GM12873 (cell line): ENCODE results near the gene ACACB.

ENCODE experiments used
- TF ChIP-seq, protein P1 (sequence below): IDR thresholded peaks from 2 replicates; pipeline ENCODE4 v1.5.1; 2012; ENCODE audit warnings: low read depth, mild to moderate bottlenecking, moderate library complexity, low read length, control low read depth; ENCODE audit not compliant: insufficient read depth; ENCODE audit errors: missing control alignments

ACACB gene

DNA sequence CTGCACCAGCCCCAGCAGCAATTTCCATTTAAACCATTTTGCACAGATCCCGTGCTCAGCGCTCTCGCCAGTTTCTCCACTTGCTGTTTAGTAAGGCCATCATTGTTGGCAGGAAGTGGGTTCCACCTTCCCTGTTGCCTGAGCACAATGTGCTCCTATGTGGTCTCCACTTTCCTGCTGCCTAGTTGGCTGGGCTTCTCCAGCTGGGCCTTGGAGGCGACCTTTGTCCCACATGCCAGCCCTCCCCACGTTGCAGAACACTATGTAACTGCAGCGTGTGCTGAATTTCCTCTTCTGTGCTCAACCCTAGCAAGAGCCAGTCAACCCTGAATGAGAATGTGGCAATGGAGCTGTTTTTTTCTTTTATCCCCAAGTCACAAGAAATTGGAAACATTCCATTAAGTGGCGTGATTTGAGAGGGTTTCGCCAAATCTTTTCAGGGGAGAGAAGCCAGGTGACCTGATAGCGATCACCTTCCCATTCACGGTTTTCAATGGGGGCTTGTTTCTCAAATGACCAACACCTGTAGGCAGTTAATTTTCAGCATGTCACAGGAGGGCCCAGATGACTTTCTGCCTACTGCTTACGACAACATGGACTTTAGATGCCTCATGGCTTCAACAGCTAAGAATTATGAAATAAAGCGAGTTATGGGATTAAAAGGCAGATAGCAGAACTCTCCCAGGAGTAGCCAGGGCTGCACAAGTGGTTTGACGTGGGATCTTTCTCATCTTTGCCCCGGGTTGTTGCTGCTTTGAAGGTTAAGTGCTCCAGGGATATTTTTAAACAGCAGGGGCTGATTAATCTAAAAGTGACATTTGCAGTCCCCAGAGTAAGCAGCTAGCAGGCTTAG is at the start of gene ACACB:
Gene ACACB, plus strand, starts transcription at position 830 of the 853 bp plus-strand sequence. CDS start 22,819 bp downstream, outside the sequence.
- TF ChIP-seq, protein P1, sequence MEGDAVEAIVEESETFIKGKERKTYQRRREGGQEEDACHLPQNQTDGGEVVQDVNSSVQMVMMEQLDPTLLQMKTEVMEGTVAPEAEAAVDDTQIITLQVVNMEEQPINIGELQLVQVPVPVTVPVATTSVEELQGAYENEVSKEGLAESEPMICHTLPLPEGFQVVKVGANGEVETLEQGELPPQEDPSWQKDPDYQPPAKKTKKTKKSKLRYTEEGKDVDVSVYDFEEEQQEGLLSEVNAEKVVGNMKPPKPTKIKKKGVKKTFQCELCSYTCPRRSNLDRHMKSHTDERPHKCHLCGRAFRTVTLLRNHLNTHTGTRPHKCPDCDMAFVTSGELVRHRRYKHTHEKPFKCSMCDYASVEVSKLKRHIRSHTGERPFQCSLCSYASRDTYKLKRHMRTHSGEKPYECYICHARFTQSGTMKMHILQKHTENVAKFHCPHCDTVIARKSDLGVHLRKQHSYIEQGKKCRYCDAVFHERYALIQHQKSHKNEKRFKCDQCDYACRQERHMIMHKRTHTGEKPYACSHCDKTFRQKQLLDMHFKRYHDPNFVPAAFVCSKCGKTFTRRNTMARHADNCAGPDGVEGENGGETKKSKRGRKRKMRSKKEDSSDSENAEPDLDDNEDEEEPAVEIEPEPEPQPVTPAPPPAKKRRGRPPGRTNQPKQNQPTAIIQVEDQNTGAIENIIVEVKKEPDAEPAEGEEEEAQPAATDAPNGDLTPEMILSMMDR = no peak

DNA sequence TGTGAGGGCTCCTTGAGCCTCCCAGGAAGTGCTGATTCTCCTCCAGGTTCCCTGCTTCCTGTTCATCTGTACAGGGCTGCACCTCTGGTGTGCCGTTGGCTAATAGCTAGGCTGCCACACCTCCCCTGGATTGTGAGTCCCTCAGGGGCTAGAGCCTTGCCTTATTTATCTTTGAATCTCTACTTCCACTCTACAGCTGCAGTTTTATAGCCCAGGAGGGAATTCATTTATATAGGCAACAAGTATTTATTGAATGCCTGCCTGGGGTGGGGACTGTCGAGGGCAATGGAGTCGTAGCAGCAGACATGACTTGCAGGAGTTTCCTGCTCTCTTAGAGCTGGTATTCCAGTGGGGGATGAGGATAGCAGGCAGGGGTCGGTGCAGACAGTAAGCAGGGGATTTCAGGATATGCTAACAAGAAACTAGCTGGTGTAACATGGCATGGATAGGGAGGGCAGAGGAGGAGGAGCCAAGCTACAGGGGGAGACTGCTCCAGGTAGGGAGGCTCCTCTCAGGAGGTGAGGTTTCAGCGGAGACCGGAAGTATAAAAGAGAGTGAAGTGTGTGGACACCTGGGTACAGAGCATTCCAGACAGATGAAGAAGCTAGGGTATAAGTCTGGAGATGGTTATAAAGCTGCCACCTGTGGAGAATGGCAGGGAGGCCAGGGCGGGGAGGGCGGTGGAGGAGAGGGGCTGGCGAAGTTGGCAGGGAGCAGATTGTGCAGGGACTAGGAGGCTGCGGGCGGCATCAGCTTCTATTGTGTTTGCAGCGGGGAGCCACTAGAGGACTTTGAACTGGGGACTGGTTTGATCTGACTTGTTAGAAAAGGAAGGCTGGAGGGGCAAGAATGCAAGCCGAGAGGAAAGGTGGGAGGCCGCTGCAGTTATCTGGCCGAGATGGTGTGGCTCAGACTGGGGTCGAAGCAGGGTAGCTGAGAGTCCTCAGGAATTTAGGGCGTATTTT is 46.8 kb upstream of the ACACB start:
- TF ChIP-seq, protein P1 = no peak

- TF ChIP-seq, protein P1 = no peak
Observed at GRCh38 chr12:109074866-109075265, 41.5 kb upstream of the ACACB start.

GRCh38 chr12:109082751-109083150 is 33.6 kb upstream of the ACACB start:
- TF ChIP-seq, protein P1 = no peak

- TF ChIP-seq, protein P1 = no peak
Observed at GRCh38 chr12:109084425-109084824, 32.0 kb upstream of the ACACB start.

DNA sequence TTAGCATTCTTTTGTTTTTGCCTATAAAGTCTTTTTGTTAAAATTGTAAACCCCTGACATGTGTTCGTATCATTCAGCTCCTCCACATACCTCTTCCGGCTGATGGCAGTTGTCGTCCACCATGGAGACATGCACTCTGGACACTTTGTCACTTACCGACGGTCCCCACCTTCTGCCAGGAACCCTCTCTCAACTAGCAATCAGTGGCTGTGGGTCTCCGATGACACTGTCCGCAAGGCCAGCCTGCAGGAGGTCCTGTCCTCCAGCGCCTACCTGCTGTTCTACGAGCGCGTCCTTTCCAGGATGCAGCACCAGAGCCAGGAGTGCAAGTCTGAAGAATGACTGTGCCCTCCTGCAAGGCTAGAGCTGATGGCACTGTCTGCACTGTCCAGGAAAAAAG is 30.8 kb upstream of the ACACB start:
- TF ChIP-seq, protein P1 = no peak

DNA sequence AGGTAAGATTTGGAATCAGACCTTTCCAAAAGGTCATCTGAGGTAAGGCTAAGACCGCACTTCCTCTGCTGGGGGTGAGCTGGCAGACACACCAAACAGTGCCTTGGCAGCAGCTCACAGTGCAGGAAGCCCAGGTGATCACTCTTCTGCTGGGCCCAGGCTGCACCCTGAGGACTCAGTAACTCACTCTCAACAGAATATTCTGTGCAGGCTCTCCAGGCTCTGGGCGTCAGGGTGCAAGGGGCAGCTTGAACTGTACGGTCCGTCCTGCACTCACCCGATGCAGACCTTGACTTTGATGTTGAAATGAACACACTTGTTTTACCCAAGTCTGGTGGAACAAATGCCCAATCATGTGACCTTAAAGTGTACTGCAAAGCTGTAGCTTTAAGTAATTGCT is 29.1 kb upstream of the ACACB start:
- TF ChIP-seq, protein P1 = no peak
